ENCODE measurements around the gene NKAIN2.
"Not testable (repeated sequence)": the region's sequence is repeated elsewhere in the genome, so short reads cannot be mapped to it uniquely, and the experiment has no call there.

The NKAIN2 gene

GRCh38 chr6:123972600-123973294, 169.1 kb downstream of the NKAIN2 start:
- no peak for DNase-seq

GRCh38 chr6:123980311-123980710, 176.6 kb downstream of the NKAIN2 start:
- no peak for DNase-seq

- DNase-seq: no peak
Measured at GRCh38 chr6:123986938-123987337, 183.3 kb downstream of the NKAIN2 start.

- not testable (repeated sequence) for DNase-seq
Measured at GRCh38 chr6:123989918-123990317, 186.3 kb downstream of the NKAIN2 start.

GRCh38 chr6:123990376-123990775, 186.7 kb downstream of the NKAIN2 start:
- DNase-seq: no peak

GRCh38 chr6:123994168-123994567, 190.5 kb downstream of the NKAIN2 start:
- DNase-seq: no peak

GRCh38 chr6:123994891-123995635, 191.4 kb downstream of the NKAIN2 start:
- peak; percentile 68 for DNase-seq

GRCh38 chr6:123997223-123997622, 193.6 kb downstream of the NKAIN2 start:
- DNase-seq: peak; percentile 99

GRCh38 chr6:124002377-124003081, 198.9 kb downstream of the NKAIN2 start:
- no peak for DNase-seq

GRCh38 chr6:124007266-124007665, 203.6 kb downstream of the NKAIN2 start:
- DNase-seq: no peak

GRCh38 chr6:124008000-124008987, 204.6 kb downstream of the NKAIN2 start:
- peak; percentile 86 for DNase-seq

GRCh38 chr6:124008988-124009765, 205.5 kb downstream of the NKAIN2 start:
- peak; percentile 39 for DNase-seq

GRCh38 chr6:124010574-124010973, 206.9 kb downstream of the NKAIN2 start:
- peak; percentile 16 for DNase-seq

- DNase-seq: no peak
Measured at GRCh38 chr6:124011180-124011579, 207.5 kb downstream of the NKAIN2 start.

GRCh38 chr6:124022051-124022450, 218.4 kb downstream of the NKAIN2 start:
- not testable (repeated sequence) for DNase-seq

GRCh38 chr6:124022641-124023040, 219.0 kb downstream of the NKAIN2 start:
- DNase-seq: no peak

- DNase-seq: peak; percentile 89
Measured at GRCh38 chr6:124026694-124027093, 223.0 kb downstream of the NKAIN2 start.

- DNase-seq: peak; percentile 93
Measured at GRCh38 chr6:124027392-124027791, 223.7 kb downstream of the NKAIN2 start.

- DNase-seq: peak; percentile 69
Measured at GRCh38 chr6:124028117-124028516, 224.5 kb downstream of the NKAIN2 start.

GRCh38 chr6:124029567-124029966, 225.9 kb downstream of the NKAIN2 start:
- DNase-seq: no peak

- DNase-seq: no peak
Measured at GRCh38 chr6:124033501-124033900, 229.8 kb downstream of the NKAIN2 start.

GRCh38 chr6:124036384-124036783, 232.7 kb downstream of the NKAIN2 start:
- DNase-seq: no peak

All from NCI-H2029 (cell line).